ENCODE results near the gene RANBP9.

The RANBP9 gene

DNA sequence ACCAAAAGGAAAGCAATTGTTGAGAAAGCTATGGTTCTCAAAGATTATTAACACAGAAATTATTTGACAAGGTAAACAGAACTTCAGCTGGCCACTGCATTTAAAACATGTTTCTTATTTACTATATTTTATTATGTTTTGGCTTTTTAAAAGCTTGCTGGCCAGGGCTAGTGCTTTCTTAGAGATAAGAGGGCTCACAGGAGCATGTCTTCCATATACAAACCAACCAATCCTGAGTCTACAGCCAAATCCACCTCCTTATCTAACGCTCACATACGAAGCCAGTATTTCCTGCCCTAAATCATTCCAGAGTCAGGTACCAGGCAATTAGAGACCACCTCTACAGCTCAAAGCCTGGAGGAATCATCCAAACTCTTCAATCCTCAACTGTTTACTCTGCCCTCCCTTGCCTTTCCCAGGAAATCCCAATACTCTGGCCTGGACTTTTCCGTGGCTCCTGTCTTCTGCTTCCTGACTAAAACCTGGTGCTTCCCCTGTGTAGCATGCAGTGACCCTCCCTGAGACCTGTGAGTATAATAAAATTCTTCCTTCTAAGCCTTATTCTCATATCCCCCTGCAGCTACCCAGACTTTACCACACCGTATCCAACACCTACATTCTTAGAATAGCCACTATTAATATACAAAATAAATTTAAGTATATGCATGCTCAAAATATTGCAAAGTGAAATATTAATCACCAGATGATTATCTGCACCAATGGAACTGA, 33.2 kb downstream of the RANBP9 start:
- Histone ChIP-seq H3K27me3 (ENCODE audit: insufficient read depth, insufficient read length) (no peaks in the 10 kb centered on the region), H3K9ac (ENCODE audit: insufficient read length, low read depth) (no peak overlapping the region), H3K4me1 (ENCODE audit: insufficient read depth, insufficient read length) (no peaks in the 10 kb centered on the region), H3K4me3 (ENCODE audit: insufficient read length, low read depth) (no peak overlapping the region), H3K36me3 (ENCODE audit: insufficient read depth, insufficient read length, low read length) (no peaks in the 10 kb centered on the region), H3K9me3 (ENCODE audit: insufficient read depth, low read length) (peaks cover 8% of the 10 kb centered on the region; the same call in 1 of the 2 replicates)
- DNase-seq (ENCODE audit: low read depth, low spot score): no peak
- no peak for TF ChIP-seq SUZ12 (IDR thresholded peaks at IDR 0.05; ENCODE audit: extremely low read depth, insufficient read depth, insufficient read length)
- no peak for TF ChIP-seq YY1 (IDR thresholded peaks at IDR 0.05; ENCODE audit: insufficient read depth, insufficient read length)
- no peak for TF ChIP-seq ZNF274 (IDR thresholded peaks at IDR 0.05; ENCODE audit: low read depth, low read length)

GRCh38 chr6:13677878-13678254, 33.8 kb downstream of the RANBP9 start:
- no peaks in the 10 kb centered on the region for H3K27me3 ChIP-seq (ENCODE audit: insufficient read depth, insufficient read length)
- peaks cover 8% of the 10 kb centered on the region; the same call in 1 of the 2 replicates for H3K9me3 ChIP-seq (ENCODE audit: insufficient read depth, low read length)
- DNase-seq (ENCODE audit: low read depth, low spot score): no peak
- H3K4me3 ChIP-seq (ENCODE audit: insufficient read length, low read depth): no peak overlapping the region
- no peak overlapping the region for H3K9ac ChIP-seq (ENCODE audit: insufficient read length, low read depth)
- H3K4me1 ChIP-seq (ENCODE audit: insufficient read depth, insufficient read length): no peaks in the 10 kb centered on the region
- H3K36me3 ChIP-seq (ENCODE audit: insufficient read depth, insufficient read length, low read length): no peaks in the 10 kb centered on the region
- TF ChIP-seq ZNF274 (IDR thresholded peaks at IDR 0.05; ENCODE audit: low read depth, low read length) (no peak), SUZ12 (IDR thresholded peaks at IDR 0.05; ENCODE audit: extremely low read depth, insufficient read depth, insufficient read length) (no peak), YY1 (IDR thresholded peaks at IDR 0.05; ENCODE audit: insufficient read depth, insufficient read length) (no peak)

DNA sequence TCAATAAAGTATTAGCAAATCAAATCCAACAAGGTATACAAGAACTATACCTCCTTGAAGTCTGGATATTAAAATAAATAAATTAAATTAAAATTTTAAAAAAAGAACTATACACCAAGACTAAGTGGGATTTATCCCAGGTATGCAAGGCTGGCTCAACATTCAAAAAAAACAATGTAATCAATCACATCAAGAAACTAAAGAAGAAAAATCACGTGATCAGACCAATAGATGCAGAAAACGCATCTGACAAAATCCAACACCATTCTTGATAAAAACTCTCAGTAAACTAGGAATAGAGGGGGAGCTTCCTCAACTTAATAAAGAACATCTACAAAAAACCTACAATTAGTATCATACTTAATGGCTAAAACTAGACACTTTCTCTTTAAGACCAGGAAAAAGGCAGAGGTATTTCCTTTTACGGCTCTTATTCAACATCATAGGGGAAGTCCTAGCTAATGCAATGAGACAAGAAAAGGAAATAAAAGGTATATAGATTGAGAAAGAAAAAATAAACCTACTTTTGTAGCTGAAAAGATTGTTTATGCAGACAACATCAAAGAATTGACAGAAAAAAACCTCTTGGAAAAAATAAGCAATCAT, 35.0 kb downstream of the RANBP9 start:
- no peak overlapping the region for H3K9ac ChIP-seq (ENCODE audit: insufficient read length, low read depth)
- no peaks in the 10 kb centered on the region for H3K4me1 ChIP-seq (ENCODE audit: insufficient read depth, insufficient read length)
- DNase-seq (ENCODE audit: low read depth, low spot score): no peak
- H3K9me3 ChIP-seq (ENCODE audit: insufficient read depth, low read length): peaks cover 8% of the 10 kb centered on the region; the same call in 1 of the 2 replicates
- H3K27me3 ChIP-seq (ENCODE audit: insufficient read depth, insufficient read length): no peaks in the 10 kb centered on the region
- no peaks in the 10 kb centered on the region for H3K36me3 ChIP-seq (ENCODE audit: insufficient read depth, insufficient read length, low read length)
- H3K4me3 ChIP-seq (ENCODE audit: insufficient read length, low read depth): no peak overlapping the region
- TF ChIP-seq YY1 (IDR thresholded peaks at IDR 0.05; ENCODE audit: insufficient read depth, insufficient read length): no peak
- no peak for TF ChIP-seq ZNF274 (IDR thresholded peaks at IDR 0.05; ENCODE audit: low read depth, low read length)
- no peak for TF ChIP-seq SUZ12 (IDR thresholded peaks at IDR 0.05; ENCODE audit: extremely low read depth, insufficient read depth, insufficient read length)

DNA sequence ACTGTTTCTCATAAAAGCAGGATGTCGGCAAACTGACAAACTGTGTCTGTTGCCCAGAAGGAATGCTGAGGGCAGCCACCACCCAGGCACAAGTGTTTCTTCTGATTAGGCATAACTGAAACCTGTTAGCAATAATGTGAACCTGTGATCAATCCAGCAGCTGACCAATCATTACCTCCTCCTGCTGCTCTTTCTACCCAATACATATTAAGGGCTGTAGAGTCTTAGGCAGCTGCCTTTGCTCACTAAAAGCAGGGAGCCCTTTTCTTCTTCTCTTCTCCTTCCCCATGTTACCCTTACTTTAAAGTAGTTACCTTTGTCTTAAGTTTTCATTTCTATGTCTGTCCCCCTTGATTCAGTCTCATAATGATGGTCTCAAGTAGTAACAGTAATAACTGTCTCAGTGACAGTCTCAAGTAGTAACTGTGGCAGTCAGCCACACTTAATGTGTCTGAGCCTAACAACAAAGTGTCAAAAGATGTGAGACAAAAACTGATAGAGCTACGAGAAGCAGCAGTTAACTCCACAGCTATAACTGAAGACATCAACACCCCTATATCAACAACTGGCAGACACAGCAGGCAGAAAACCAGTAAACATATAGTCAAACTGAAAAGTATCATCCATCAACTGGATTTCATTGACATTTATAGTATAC, 37.0 kb downstream of the RANBP9 start:
- Histone ChIP-seq H3K27me3 (ENCODE audit: insufficient read depth, insufficient read length) (no peaks in the 10 kb centered on the region), H3K36me3 (ENCODE audit: insufficient read depth, insufficient read length, low read length) (no peaks in the 10 kb centered on the region), H3K9me3 (ENCODE audit: insufficient read depth, low read length) (peaks cover 14% of the 10 kb centered on the region; the same call in 1 of the 2 replicates), H3K4me1 (ENCODE audit: insufficient read depth, insufficient read length) (no peaks in the 10 kb centered on the region), H3K9ac (ENCODE audit: insufficient read length, low read depth) (no peak overlapping the region), H3K4me3 (ENCODE audit: insufficient read length, low read depth) (no peak overlapping the region)
- no peak for TF ChIP-seq ZNF274 (IDR thresholded peaks at IDR 0.05; ENCODE audit: low read depth, low read length)
- no peak for TF ChIP-seq YY1 (IDR thresholded peaks at IDR 0.05; ENCODE audit: insufficient read depth, insufficient read length)
- no peak for TF ChIP-seq SUZ12 (IDR thresholded peaks at IDR 0.05; ENCODE audit: extremely low read depth, insufficient read depth, insufficient read length)
- DNase-seq (ENCODE audit: low read depth, low spot score): no peak

DNA sequence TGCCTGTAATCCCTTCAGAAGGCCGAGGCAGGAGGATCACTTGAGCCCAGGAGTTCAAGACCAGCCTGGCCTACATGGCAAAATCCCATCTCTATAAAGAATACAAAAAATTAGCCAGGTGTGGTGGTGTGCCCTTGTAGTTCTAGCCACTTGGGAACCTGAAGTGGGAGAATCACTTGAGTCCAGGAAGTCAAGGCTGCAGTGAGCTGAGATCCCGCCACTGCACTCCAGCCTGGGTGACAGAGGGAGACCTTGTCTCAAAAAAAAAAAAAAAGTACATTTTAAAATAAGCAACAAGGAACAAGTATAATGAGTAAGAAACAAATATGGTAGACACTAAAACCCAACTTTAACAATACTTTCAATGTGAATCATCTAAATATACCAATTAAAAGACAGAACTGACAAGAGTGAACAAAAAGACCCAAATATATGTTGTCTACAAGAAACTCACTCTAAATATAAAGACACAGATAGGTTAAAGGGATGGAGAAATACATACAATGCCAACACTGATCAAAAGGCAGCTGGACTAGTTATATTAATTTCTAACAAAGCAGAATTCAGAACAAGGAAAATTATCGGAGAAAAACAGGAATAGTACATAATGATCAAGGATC, 37.7 kb downstream of the RANBP9 start:
- H3K9ac ChIP-seq (ENCODE audit: insufficient read length, low read depth): no peak overlapping the region
- peaks cover 14% of the 10 kb centered on the region; the same call in 1 of the 2 replicates for H3K9me3 ChIP-seq (ENCODE audit: insufficient read depth, low read length)
- no peak for TF ChIP-seq ZNF274 (IDR thresholded peaks at IDR 0.05; ENCODE audit: low read depth, low read length)
- TF ChIP-seq YY1 (IDR thresholded peaks at IDR 0.05; ENCODE audit: insufficient read depth, insufficient read length): no peak
- no peak for TF ChIP-seq SUZ12 (IDR thresholded peaks at IDR 0.05; ENCODE audit: extremely low read depth, insufficient read depth, insufficient read length)
- no peaks in the 10 kb centered on the region for H3K36me3 ChIP-seq (ENCODE audit: insufficient read depth, insufficient read length, low read length)
- no peaks in the 10 kb centered on the region for H3K27me3 ChIP-seq (ENCODE audit: insufficient read depth, insufficient read length)
- no peaks in the 10 kb centered on the region for H3K4me1 ChIP-seq (ENCODE audit: insufficient read depth, insufficient read length)
- DNase-seq (ENCODE audit: low read depth, low spot score): no peak
- no peak overlapping the region for H3K4me3 ChIP-seq (ENCODE audit: insufficient read length, low read depth)

DNA sequence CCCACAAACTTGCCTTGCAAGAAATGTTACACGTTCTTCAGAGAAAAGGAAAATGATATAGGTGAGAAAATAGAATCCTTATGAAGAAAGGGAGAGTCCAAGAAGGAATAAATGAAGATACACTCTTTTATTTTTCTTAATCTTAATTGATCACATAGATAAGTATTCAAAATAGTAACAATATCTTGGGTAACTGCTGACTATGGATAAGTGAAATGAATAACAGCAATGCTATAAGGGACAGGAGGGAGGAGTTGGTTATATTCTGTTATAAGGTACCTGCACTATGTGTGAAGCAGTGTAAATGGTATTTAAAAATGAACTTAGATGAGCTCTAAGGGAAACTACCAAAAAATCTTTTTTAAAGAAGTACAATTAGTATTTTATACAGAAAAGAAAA, 38.3 kb downstream of the RANBP9 start:
- H3K4me1 ChIP-seq (ENCODE audit: insufficient read depth, insufficient read length): no peaks in the 10 kb centered on the region
- H3K9me3 ChIP-seq (ENCODE audit: insufficient read depth, low read length): peaks cover 14% of the 10 kb centered on the region; the same call in 1 of the 2 replicates
- H3K4me3 ChIP-seq (ENCODE audit: insufficient read length, low read depth): no peak overlapping the region
- H3K9ac ChIP-seq (ENCODE audit: insufficient read length, low read depth): no peak overlapping the region
- no peaks in the 10 kb centered on the region for H3K27me3 ChIP-seq (ENCODE audit: insufficient read depth, insufficient read length)
- no peaks in the 10 kb centered on the region for H3K36me3 ChIP-seq (ENCODE audit: insufficient read depth, insufficient read length, low read length)
- TF ChIP-seq SUZ12 (IDR thresholded peaks at IDR 0.05; ENCODE audit: extremely low read depth, insufficient read depth, insufficient read length) (no peak), YY1 (IDR thresholded peaks at IDR 0.05; ENCODE audit: insufficient read depth, insufficient read length) (no peak), ZNF274 (IDR thresholded peaks at IDR 0.05; ENCODE audit: low read depth, low read length) (no peak)
- DNase-seq (ENCODE audit: low read depth, low spot score): no peak
